ENCODE data around the gene KLHL15.

DNA sequence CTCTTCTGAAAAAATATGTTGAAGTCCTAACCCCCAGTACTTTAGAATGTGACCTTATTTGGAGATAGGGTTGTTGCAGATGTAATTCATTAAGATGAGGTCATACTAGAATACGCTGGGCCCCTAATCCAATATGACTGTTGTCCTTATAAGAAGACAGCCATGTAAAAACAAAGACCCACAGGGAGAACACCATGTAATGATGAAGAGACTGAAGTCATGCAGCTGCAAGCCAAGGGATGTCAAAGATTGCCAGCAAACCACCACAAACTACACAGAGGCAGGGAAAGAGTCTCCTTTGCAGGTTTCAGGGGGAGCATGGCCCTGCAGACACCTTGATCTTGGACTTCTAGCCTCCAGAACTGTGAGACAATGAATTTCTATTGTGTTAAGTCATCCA, 81.8 kb downstream of the KLHL15 start:
- TF ChIP-seq, protein P1, sequence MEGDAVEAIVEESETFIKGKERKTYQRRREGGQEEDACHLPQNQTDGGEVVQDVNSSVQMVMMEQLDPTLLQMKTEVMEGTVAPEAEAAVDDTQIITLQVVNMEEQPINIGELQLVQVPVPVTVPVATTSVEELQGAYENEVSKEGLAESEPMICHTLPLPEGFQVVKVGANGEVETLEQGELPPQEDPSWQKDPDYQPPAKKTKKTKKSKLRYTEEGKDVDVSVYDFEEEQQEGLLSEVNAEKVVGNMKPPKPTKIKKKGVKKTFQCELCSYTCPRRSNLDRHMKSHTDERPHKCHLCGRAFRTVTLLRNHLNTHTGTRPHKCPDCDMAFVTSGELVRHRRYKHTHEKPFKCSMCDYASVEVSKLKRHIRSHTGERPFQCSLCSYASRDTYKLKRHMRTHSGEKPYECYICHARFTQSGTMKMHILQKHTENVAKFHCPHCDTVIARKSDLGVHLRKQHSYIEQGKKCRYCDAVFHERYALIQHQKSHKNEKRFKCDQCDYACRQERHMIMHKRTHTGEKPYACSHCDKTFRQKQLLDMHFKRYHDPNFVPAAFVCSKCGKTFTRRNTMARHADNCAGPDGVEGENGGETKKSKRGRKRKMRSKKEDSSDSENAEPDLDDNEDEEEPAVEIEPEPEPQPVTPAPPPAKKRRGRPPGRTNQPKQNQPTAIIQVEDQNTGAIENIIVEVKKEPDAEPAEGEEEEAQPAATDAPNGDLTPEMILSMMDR (IDR thresholded peaks at IDR 0.05): no peak
- TF ChIP-seq POLR2A (IDR thresholded peaks at IDR 0.05): no peak
